ENCODE measurements around the gene CLCN3. TPM values are rescaled to one million over a fixed set of nuclear protein-coding genes. Genes with fewer than 3 reads are reported as not detected.

The CLCN3 gene
- total and polyA plus RNA-seq, 9 of the 15 experiments (the other 6 are each of a cell fraction or from before 2014, with no cell fraction given): 12.7 to 60.6 (median 38.5) TPM

DNA sequence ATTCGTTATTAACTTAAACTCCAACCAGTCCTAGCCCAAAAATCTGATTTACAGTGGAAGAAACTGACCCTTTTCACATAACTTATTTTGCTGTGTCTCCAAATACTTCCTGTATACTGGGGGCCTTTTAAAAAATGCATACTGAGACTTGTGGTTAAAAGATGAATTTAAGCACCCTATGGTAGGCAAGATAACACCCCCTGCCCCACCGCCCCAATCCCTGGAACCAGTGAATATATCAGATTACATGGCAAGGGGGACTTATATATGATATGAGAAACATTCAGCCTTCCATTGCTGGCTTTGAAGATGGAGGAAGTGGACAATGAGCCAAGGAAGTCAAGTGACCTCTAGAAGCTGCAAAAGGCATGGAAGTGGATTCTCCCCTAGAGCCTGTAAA is 3.1 kb upstream of the CLCN3 start (continued):
- no peak for TF ChIP-seq ZNF444 (CRISPR knock-in tag; IDR thresholded peaks at IDR 0.05)
- TF ChIP-seq NCOR1 (IDR thresholded peaks at IDR 0.05): peak; percentile 42; the same call in 1 of the 2 replicates
- TF ChIP-seq POLR2AphosphoS5 (IDR thresholded peaks at IDR 0.05; ENCODE audit: control insufficient read depth, insufficient read depth, low read depth, low read length): peak; percentile 37; the same call in 1 of the 2 replicates
- no peak for TF ChIP-seq MAFG (tag; conservative IDR thresholded peaks at IDR 0.05)
- TF ChIP-seq ZFP1 (CRISPR knock-in tag; IDR thresholded peaks at IDR 0.05): no peak
- TF ChIP-seq POLR2AphosphoS2 (IDR thresholded peaks at IDR 0.05; ENCODE audit: low read length): no peak
- peak in 1 of 3 experiments; percentile 30 for TF ChIP-seq YY1 (IDR thresholded peaks at IDR 0.05; ENCODE audit: borderline replicate concordance in 1 of 3, control insufficient read depth in 1 of 3, extremely low read depth in 1 of 3, insufficient read depth in 3 of 3, insufficient read length in 1 of 3, insufficient replicate concordance in 2 of 3, low read depth in 1 of 3, low read length in 2 of 3)
- peak; percentile 41; the same call in 1 of the 2 replicates for TF ChIP-seq STAT5A (IDR thresholded peaks at IDR 0.05; ENCODE audit: borderline replicate concordance, low read length)
- TF ChIP-seq HIVEP1 (CRISPR knock-in tag; IDR thresholded peaks at IDR 0.05): no peak
- TF ChIP-seq ZFPM2 (CRISPR knock-in tag; IDR thresholded peaks at IDR 0.05): no peak
- TF ChIP-seq ZNF253 (CRISPR knock-in tag; conservative IDR thresholded peaks at IDR 0.05): no peak
- TF ChIP-seq, protein P1, sequence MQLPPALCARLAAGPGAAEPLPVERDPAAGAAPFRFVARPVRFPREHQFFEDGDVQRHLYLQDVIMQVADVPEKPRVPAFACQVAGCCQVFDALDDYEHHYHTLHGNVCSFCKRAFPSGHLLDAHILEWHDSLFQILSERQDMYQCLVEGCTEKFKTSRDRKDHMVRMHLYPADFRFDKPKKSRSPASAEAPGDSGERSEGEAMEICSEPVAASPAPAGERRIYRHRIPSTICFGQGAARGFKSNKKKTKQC (CRISPR knock-in tag; IDR thresholded peaks at IDR 0.05): no peak
- no peak for TF ChIP-seq NFE2L1 (tag; IDR thresholded peaks at IDR 0.05; ENCODE audit: borderline replicate concordance, low read depth)
- TF ChIP-seq, protein P2, sequence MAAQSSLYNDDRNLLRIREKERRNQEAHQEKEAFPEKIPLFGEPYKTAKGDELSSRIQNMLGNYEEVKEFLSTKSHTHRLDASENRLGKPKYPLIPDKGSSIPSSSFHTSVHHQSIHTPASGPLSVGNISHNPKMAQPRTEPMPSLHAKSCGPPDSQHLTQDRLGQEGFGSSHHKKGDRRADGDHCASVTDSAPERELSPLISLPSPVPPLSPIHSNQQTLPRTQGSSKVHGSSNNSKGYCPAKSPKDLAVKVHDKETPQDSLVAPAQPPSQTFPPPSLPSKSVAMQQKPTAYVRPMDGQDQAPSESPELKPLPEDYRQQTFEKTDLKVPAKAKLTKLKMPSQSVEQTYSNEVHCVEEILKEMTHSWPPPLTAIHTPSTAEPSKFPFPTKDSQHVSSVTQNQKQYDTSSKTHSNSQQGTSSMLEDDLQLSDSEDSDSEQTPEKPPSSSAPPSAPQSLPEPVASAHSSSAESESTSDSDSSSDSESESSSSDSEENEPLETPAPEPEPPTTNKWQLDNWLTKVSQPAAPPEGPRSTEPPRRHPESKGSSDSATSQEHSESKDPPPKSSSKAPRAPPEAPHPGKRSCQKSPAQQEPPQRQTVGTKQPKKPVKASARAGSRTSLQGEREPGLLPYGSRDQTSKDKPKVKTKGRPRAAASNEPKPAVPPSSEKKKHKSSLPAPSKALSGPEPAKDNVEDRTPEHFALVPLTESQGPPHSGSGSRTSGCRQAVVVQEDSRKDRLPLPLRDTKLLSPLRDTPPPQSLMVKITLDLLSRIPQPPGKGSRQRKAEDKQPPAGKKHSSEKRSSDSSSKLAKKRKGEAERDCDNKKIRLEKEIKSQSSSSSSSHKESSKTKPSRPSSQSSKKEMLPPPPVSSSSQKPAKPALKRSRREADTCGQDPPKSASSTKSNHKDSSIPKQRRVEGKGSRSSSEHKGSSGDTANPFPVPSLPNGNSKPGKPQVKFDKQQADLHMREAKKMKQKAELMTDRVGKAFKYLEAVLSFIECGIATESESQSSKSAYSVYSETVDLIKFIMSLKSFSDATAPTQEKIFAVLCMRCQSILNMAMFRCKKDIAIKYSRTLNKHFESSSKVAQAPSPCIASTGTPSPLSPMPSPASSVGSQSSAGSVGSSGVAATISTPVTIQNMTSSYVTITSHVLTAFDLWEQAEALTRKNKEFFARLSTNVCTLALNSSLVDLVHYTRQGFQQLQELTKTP (IDR thresholded peaks at IDR 0.05; ENCODE audit: low read depth in 1 of 2, partially characterized antibody in 2 of 2): no peak
- no peak for TF ChIP-seq SIRT6 (IDR thresholded peaks at IDR 0.05; ENCODE audit: low read depth, low read length)
- no peak for TF ChIP-seq HDAC3 (IDR thresholded peaks at IDR 0.05; ENCODE audit: borderline replicate concordance, partially characterized antibody)

All from K562 (cell line).